IPS DF 6.9 (cell line): ENCODE data around the gene TAF1D.
"Not testable (repeated sequence)": the region's sequence is repeated elsewhere in the genome, so short reads cannot be mapped to it uniquely, and the experiment has no call there.

Experiments used
- DNase-seq: peaks from one replicate; pipeline ENCODE4 v3.0.0-alpha.2; 2013; ENCODE audit warnings: low read depth, low spot score
- H3K27ac ChIP-seq: one replicate; pipeline ENCODE4 v1.5.1; 2013; ENCODE audit warnings: low read length, control low read depth
- H3K27me3 ChIP-seq: 2 replicates; pipeline ENCODE4 v1.6.1; 2013; ENCODE audit warnings: mild to moderate bottlenecking, low read length; ENCODE audit not compliant: control insufficient read depth, insufficient read depth
- H3K36me3 ChIP-seq: 2 replicates; pipeline ENCODE4 v1.6.1; 2013; ENCODE audit warnings: low read length; ENCODE audit not compliant: control insufficient read depth, insufficient read depth
- H3K4me1 ChIP-seq: 2 replicates; pipeline ENCODE4 v1.6.1; 2013; ENCODE audit warnings: low read length; ENCODE audit not compliant: control insufficient read depth, insufficient read depth
- H3K4me3 ChIP-seq: 2 replicates; pipeline ENCODE4 v1.5.1; 2013; ENCODE audit warnings: mild to moderate bottlenecking, low read length
- H3K9me3 ChIP-seq: 2 replicates; pipeline ENCODE4 v1.6.1; 2013; ENCODE audit warnings: low read length, inconsistent platforms; ENCODE audit not compliant: control insufficient read depth, insufficient read depth
- WGBS: extraction: QIAGEN DNeasy Blood & Tissue Kit; methylation state at CpG from one replicate; pipeline ENCODE4 v1.1.7; 2013; ENCODE audit warnings: mixed read lengths, missing lambda C conversion rate; ENCODE audit not compliant: insufficient read length, insufficient coverage; 5-methylcytosine and 5-hydroxymethylcytosine counted together

The TAF1D gene, protein sequence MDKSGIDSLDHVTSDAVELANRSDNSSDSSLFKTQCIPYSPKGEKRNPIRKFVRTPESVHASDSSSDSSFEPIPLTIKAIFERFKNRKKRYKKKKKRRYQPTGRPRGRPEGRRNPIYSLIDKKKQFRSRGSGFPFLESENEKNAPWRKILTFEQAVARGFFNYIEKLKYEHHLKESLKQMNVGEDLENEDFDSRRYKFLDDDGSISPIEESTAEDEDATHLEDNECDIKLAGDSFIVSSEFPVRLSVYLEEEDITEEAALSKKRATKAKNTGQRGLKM

GRCh38 chr11:93741094-93741881 is at the start of gene TAF1D, which contains the start of gene C11orf54:
Gene TAF1D, minus strand, starts transcription at chr11:93741495. Its CDS starts 2,191 bp downstream, at chr11:93739304.
Gene C11orf54, plus strand, starts transcription at chr11:93741672. Its CDS starts 5,722 bp downstream, at chr11:93747394.
- no CpG with 5 or more reads among the region's 65 CpGs for WGBS
- no peaks in the 10 kb centered on the region for H3K4me1 ChIP-seq
- no peaks in the 10 kb centered on the region for H3K27me3 ChIP-seq
- no peaks in the 10 kb centered on the region for H3K9me3 ChIP-seq
- peak; percentile 94 for DNase-seq
- H3K27ac ChIP-seq = no peak within 1 kb of the TSS
- H3K36me3 ChIP-seq = peaks cover 14% of the 10 kb centered on the region
- peak within 1 kb of the TSS; percentile 93 for H3K4me3 ChIP-seq

- DNase-seq = no peak
- Histone ChIP-seq H3K4me3 (peak overlapping the region; percentile 60), H3K27ac (no peak overlapping the region), H3K4me1 (no peaks in the 10 kb centered on the region), H3K36me3 (no peaks in the 10 kb centered on the region; the same call in 1 of the 2 replicates), H3K27me3 (no peaks in the 10 kb centered on the region), H3K9me3 (no peaks in the 10 kb centered on the region)
- WGBS = no CpG with 5 or more reads among the region's 13 CpGs
Observed at GRCh38 chr11:93784935-93785360, 43.7 kb upstream of the TAF1D start.

- H3K9me3 ChIP-seq = no peaks in the 10 kb centered on the region
- H3K27ac ChIP-seq = no peak within 1 kb of the TSS
- peak; percentile 78 for DNase-seq
- no peaks in the 10 kb centered on the region for H3K36me3 ChIP-seq
- peak within 1 kb of the TSS; percentile 60 for H3K4me3 ChIP-seq
- no peaks in the 10 kb centered on the region for H3K27me3 ChIP-seq
- no CpG with 5 or more reads among the region's 72 CpGs for WGBS
- no peaks in the 10 kb centered on the region for H3K4me1 ChIP-seq
Observed at GRCh38 chr11:93784145-93784934, 43.0 kb upstream of the TAF1D start, which contains the start of gene MED17. Gene MED17, plus strand, starts transcription at chr11:93784282. Its CDS starts 232 bp downstream, at chr11:93784514.

DNA sequence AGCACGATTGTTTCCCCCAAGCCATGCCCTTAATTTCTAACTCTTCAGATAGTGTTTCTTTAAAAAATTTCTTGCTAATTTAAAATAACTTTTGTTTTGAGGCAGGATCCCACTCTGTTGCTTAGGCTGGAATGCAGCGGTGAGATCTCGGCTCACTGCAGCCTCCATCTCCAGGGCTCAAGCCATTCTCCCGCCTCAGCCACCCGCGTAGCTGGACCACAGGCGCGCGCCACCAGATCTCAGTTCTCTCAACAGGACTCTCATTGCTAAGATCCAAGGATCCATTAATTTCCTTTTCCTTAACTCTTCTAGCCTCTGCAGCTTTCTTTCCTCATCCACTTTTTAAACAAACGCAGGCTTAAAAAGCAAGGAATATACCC is 42.5 kb upstream of the TAF1D start:
- Histone ChIP-seq H3K9me3 (no peaks in the 10 kb centered on the region), H3K4me3 (peak overlapping the region; percentile 60; the same call in 1 of the 2 replicates), H3K4me1 (no peaks in the 10 kb centered on the region), H3K27ac (no peak overlapping the region), H3K27me3 (no peaks in the 10 kb centered on the region), H3K36me3 (no peaks in the 10 kb centered on the region)
- DNase-seq = no peak
- no CpG with 5 or more reads among the region's 10 CpGs for WGBS

- no CpG with 5 or more reads among the region's 7 CpGs for WGBS
- Histone ChIP-seq H3K9me3 (no peaks in the 10 kb centered on the region), H3K27ac (no peak overlapping the region)
Observed at GRCh38 chr11:93783362-93783761, 42.1 kb upstream of the TAF1D start.

DNA sequence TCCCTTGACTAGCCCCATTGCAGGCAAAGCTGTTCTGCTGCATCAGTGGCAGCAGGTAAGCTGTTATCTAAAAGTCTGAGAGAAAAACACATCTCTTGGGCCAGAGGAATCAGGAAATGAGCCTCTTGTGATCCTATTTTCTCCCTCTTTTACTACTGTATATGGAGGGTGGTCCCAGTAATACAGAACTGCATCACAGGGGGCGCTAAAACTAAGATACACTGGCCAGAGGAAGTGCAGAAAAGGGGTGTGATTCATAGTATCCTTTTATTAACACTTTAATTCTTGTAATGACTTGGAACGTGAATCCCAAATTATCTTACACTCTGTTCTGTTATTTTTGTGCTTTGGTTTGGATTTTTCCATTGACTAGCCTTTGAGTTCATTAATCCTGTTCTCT is 34.0 kb upstream of the TAF1D start:
- no peak overlapping the region for H3K4me3 ChIP-seq
- H3K27me3 ChIP-seq = no peaks in the 10 kb centered on the region
- no peaks in the 10 kb centered on the region for H3K36me3 ChIP-seq
- no peak overlapping the region for H3K27ac ChIP-seq
- 0 out of 2 replicates have a peak, but pooled peaks cover 1% of the 10 kb centered on the region for H3K4me1 ChIP-seq
- no peak for DNase-seq
- WGBS = no CpG with 5 or more reads among the region's 2 CpGs
- H3K9me3 ChIP-seq = no peaks in the 10 kb centered on the region

More at GRCh38 chr11:93783362-93783761, 42.1 kb upstream of the TAF1D start:
- Histone ChIP-seq H3K36me3 (no peaks in the 10 kb centered on the region), H3K4me1 (no peaks in the 10 kb centered on the region), H3K27me3 (no peaks in the 10 kb centered on the region), H3K4me3 (peak overlapping the region; percentile 60; the same call in 1 of the 2 replicates)
- DNase-seq = no peak

DNA sequence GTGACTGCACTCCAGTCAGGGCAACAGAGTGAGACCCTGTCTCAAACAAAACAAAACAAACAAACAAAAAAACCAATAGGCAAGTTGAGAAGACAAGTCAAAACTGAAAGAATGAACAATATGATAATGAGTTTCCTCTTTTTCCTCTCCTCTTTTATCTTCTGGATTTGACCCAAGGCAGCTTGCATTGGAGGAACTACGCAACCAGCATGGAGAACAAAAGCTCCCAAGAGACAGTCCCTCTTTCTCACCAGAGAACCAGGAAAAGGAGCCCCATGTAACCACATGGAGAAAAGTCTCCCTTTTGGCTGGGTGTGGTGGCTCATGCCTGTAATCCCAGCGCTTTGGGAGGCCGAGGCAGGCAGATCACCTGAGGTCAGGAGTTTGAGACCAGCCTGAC is 33.3 kb upstream of the TAF1D start:
- H3K36me3 ChIP-seq, H3K9me3 ChIP-seq: not testable (repeated sequence)

DNA sequence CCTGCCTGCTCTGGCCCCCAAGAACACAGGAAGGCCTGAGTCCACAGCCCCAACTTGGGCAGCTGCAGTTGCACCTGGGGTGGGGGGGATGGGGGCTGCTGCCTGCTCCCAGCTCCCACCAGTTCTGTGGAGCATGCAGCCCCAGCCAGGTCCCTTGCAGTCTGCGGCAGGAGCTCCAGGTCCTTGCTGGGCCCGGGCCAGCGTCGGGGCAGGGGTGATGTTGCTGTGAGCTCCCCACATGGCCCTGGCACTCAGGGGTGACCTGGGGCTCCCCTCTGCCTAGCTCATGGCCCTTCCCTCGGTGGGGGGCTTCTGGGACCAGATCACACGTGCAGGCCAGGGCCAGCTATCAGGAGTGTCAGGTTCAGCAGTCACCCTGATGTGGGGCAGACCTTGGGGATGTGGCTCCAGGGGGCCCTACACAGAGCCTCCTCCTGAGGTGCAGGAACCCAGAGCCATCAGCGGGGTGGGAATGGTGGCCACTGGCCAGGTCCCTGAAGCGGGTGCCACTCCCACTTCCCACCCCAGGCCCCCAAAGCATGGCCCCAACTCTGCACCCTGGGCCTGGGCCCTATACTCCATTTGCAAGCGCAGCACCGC is 32.4 kb upstream of the TAF1D start:
- Histone ChIP-seq H3K4me3 (no peak overlapping the region), H3K27me3 (no peaks in the 10 kb centered on the region), H3K4me1 (0 out of 2 replicates have a peak, but pooled peaks cover 1% of the 10 kb centered on the region), H3K36me3 (no peaks in the 10 kb centered on the region), H3K9me3 (no peaks in the 10 kb centered on the region), H3K27ac (no peak overlapping the region)
- no CpG with 5 or more reads among the region's 10 CpGs for WGBS
- no peak for DNase-seq

More for the DNA sequence above, 33.3 kb upstream of the TAF1D start:
- H3K4me3 ChIP-seq, DNase-seq, H3K27me3 ChIP-seq, H3K4me1 ChIP-seq, H3K27ac ChIP-seq: not testable (repeated sequence)
- no CpG with 5 or more reads among the region's 3 CpGs for WGBS

GRCh38 chr11:93773045-93773477 is 31.8 kb upstream of the TAF1D start:
- WGBS = no CpG with 5 or more reads among the region's 3 CpGs
- Histone ChIP-seq H3K9me3 (no peaks in the 10 kb centered on the region), H3K4me1 (0 out of 2 replicates have a peak, but pooled peaks cover 1% of the 10 kb centered on the region), H3K4me3 (no peak overlapping the region), H3K27me3 (no peaks in the 10 kb centered on the region), H3K36me3 (no peaks in the 10 kb centered on the region), H3K27ac (no peak overlapping the region)
- DNase-seq = no peak
